ENCODE data around the gene PCSK6. TPM values are rescaled to one million over a fixed set of nuclear protein-coding genes. Genes with fewer than 3 reads are reported as not detected.
A peak's percentile ranks its signal among the peaks of the same experiment; 100 is the strongest.

Gene PCSK6
- total and polyA plus RNA-seq, 2 of the 8 experiments (the other 6 are each of a cell fraction or from before 2014, with no cell fraction given): 1.9 to 4.0 TPM

DNA sequence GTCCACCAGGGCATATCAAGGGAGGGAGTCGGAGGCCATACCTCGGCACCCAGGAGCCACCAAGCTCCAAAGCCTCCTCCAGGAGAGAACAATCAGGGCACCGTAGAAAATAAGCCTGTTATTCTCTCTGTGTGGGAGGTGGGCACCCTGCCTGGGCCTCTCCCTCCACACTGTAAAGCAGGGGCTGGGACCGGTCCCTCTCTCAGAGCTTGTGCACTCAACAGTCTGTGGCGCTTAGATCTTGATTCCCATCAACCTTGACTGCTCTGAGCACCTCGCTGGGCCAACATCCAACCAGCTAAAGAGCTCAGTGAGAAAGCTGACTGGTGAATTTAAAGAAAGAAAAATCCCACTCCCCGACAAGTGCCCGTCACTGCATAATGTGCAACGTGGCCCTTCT, 53.0 kb downstream of the PCSK6 start:
- H3K27ac ChIP-seq (ENCODE audit: low read depth, low read length): no peak overlapping the region
- no peak for FAIRE-seq
- no peaks in the 10 kb centered on the region for H3K79me1 ChIP-seq (ENCODE audit: low read depth, low read length)
- peaks cover 0 to 16% (median 0%) of the 10 kb centered on the region in 4 experiments; a peak in 2 of 7 replicates for H3K4me1 ChIP-seq (replicated peaks in 1 of 4; ENCODE audit: control insufficient read depth in 3 of 4, insufficient read depth in 4 of 4, low read length in 3 of 4)
- no peak overlapping the region for H4K91ac ChIP-seq (replicated peaks; ENCODE audit: insufficient read length, low read length)
- no peak overlapping the region for H2AFZ ChIP-seq (ENCODE audit: low read length)
- DNase-seq (ENCODE audit: low read depth in 1 of 2, low spot score in 2 of 2): peak in 1 of 2 experiments; percentile 23
- H3K9ac ChIP-seq (replicated peaks in 1 of 4; ENCODE audit: extremely low read depth in 1 of 4, low read depth in 3 of 4, low read length in 3 of 4): no peak overlapping the region
- H4K5ac ChIP-seq (ENCODE audit: insufficient read length, low read depth, low read length): no peak overlapping the region
- no peak overlapping the region for H3K14ac ChIP-seq (ENCODE audit: insufficient read length)
- H3K9me3 ChIP-seq (ENCODE audit: insufficient read depth in 2 of 2, low read depth in 1 of 2, low read length in 1 of 2): no peaks in the 10 kb centered on the region; a peak in 1 of 4 replicates
- CTCF ChIA-PET (ENCODE audit: partially characterized antibody): interaction anchor here (0.9 to 1.9 kb wide), 4 partner anchors 10 to 205 kb away, joined by 3 to 7 read pairs (median 4); no protein-coding TSS in a partner anchor
- no peak overlapping the region for H3K56ac ChIP-seq (replicated peaks; ENCODE audit: insufficient read length, low read depth, low read length)
- H2BK15ac ChIP-seq (ENCODE audit: low read length): no peak overlapping the region
- no peak overlapping the region for H2BK12ac ChIP-seq (ENCODE audit: low read depth, low read length)
- WGBS, 2 experiments (ENCODE audit: extremely low coverage in 1 of 2, insufficient coverage in 1 of 2, insufficient read length in 1 of 2, insufficient replicate concordance in 2 of 2, low coverage in 1 of 2, low lambda C conversion rate in 2 of 2, missing lambda C conversion rate in 1 of 2): 90% methylated on average over 8 of the region's 9 CpGs; no CpG with 5 or more reads in 1 of the 2 experiments
- H3K18ac ChIP-seq (ENCODE audit: extremely low read depth, low read length): no peak overlapping the region
- H3K23ac ChIP-seq (ENCODE audit: insufficient read length): no peak overlapping the region
- POLR2A ChIA-PET (ENCODE audit: partially characterized antibody): no interaction called here
- H2BK120ac ChIP-seq (replicated peaks; ENCODE audit: low read depth, low read length): no peak overlapping the region
- no peaks in the 10 kb centered on the region for H4K20me1 ChIP-seq (replicated peaks in 1 of 2; ENCODE audit: control insufficient read depth in 1 of 2, insufficient read depth in 2 of 2, low read length in 2 of 2)
- no peaks in the 10 kb centered on the region for H3K36me3 ChIP-seq (ENCODE audit: control insufficient read depth in 2 of 4, insufficient read depth in 4 of 4, low read length in 3 of 4)
- H3K23me2 ChIP-seq (ENCODE audit: low read depth, low read length): no peaks in the 10 kb centered on the region
- H3K27me3 ChIP-seq (replicated peaks in 1 of 4; ENCODE audit: control insufficient read depth in 3 of 4, extremely low read depth in 1 of 4, insufficient read depth in 3 of 4, low read length in 3 of 4): no peaks in the 10 kb centered on the region
- H3K4ac ChIP-seq (replicated peaks; ENCODE audit: insufficient read length, low read depth, low read length): no peak overlapping the region
- H3K4me2 ChIP-seq (ENCODE audit: insufficient read depth in 1 of 2, low read depth in 2 of 2, low read length in 2 of 2): no peak overlapping the region
- no peak overlapping the region for H2AK5ac ChIP-seq (ENCODE audit: low read depth, low read length)
- no peak overlapping the region for H3K4me3 ChIP-seq (ENCODE audit: extremely low read depth in 1 of 4, insufficient read depth in 2 of 4, low read depth in 3 of 4, low read length in 4 of 4)
- no peak overlapping the region for H2BK20ac ChIP-seq (ENCODE audit: low read length)
- no peak overlapping the region for H4K8ac ChIP-seq (ENCODE audit: extremely low read depth, insufficient read depth, low read length)
- H3K79me2 ChIP-seq (ENCODE audit: control insufficient read depth in 1 of 2, insufficient read depth in 2 of 2, low read length in 2 of 2): no peaks in the 10 kb centered on the region
- H2BK5ac ChIP-seq (ENCODE audit: low read depth, low read length): no peak overlapping the region
- TF ChIP-seq KDM5A (IDR thresholded peaks at IDR 0.05; ENCODE audit: low read length) (no peak), SRF (IDR thresholded peaks at IDR 0.05; ENCODE audit: low read depth, low read length) (no peak), NANOG (IDR thresholded peaks at IDR 0.05; ENCODE audit: insufficient read depth, low read depth, low read length, poor library complexity, severe bottlenecking) (no peak), GABPA (IDR thresholded peaks at IDR 0.05; ENCODE audit: borderline replicate concordance, insufficient read depth, low read length) (no peak), BRCA1 (IDR thresholded peaks at IDR 0.05; ENCODE audit: low read depth, low read length) (no peak), YY1 (IDR thresholded peaks at IDR 0.05; ENCODE audit: low read depth, low read length) (no peak), TBP (IDR thresholded peaks at IDR 0.05; ENCODE audit: low read depth, low read length) (no peak), CREB1 (IDR thresholded peaks at IDR 0.05) (no peak)
- TF ChIP-seq, protein P1, sequence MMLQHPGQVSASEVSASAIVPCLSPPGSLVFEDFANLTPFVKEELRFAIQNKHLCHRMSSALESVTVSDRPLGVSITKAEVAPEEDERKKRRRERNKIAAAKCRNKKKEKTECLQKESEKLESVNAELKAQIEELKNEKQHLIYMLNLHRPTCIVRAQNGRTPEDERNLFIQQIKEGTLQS (IDR thresholded peaks at IDR 0.05; ENCODE audit: insufficient read depth, low read depth, low read length): no peak

All from H1 (cell line).